Measurements from ENCODE around the gene DHX29. TPM values are rescaled to one million over a fixed set of nuclear protein-coding genes. Genes with fewer than 3 reads are reported as not detected.
A peak's percentile ranks its signal among the peaks of the same experiment; 100 is the strongest.

DHX29 gene
- total and polyA plus RNA-seq, 4 donors, result 8.6 to 43.8 (median 21.5) TPM

- no peak for TF ChIP-seq YY1 (IDR thresholded peaks at IDR 0.05)
- 5% methylated on average over 48 of the region's 48 CpGs for WGBS
- Histone ChIP-seq H3K9ac (ENCODE audit: low read depth in 1 of 2, low read length in 2 of 2) (no peak overlapping the region), H3K27me3 (ENCODE audit: control insufficient read depth in 4 of 4, insufficient read depth in 4 of 4, low read length in 3 of 4) (peaks cover 2 to 34% (median 14%) of the 10 kb centered on the region in 4 donors), H3K4me3 (ENCODE audit: low read depth in 1 of 3, low read length in 3 of 3) (peak overlapping the region in 2 of 3 donors; percentile 6 to 49), H3K4me1 (ENCODE audit: control insufficient read depth in 4 of 4, insufficient read depth in 4 of 4, low read length in 3 of 4) (peaks cover 21 to 53% (median 39%) of the 10 kb centered on the region in 4 donors), H3K36me3 (ENCODE audit: control insufficient read depth in 4 of 4, insufficient read depth in 3 of 4, low read depth in 1 of 4, low read length in 3 of 4) (no peaks in the 10 kb centered on the region), H3K9me3 (ENCODE audit: control insufficient read depth in 4 of 4, low read length in 3 of 4) (peaks cover 0 to 2% (median 0%) of the 10 kb centered on the region in 4 donors), H3K27ac (ENCODE audit: low read depth in 1 of 2, low read length in 2 of 2) (no peak overlapping the region)
- no peak for DNase-seq (ENCODE audit: low spot score)
These were observed 76.2 kb downstream of the DHX29 start for GRCh38 chr5:55231029-55231918.

DNA sequence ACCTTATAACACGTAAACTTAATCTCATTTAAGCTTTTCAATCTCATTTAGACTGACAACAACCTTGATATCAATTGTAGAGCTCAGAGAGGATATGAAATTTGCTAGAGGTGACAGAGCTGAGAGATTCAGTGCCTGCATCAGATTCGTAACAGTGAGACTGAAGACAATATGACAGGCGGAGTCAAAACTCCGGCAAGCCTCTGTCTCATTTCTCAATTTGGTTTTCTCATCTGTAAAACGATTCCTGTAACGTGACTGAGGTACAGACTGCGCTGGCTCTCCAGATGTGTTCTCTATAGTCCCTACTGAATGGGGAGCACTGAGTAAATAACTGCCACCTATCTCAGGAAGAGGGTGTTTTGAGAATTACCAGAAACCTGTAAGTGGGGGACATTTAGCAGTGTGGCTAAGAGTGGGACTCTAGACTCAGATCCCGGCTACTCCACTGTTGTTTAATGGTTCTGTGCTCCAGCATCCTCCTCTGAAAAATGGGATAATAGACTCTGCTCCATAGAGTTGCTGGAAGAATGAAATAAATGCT is 77.3 kb downstream of the DHX29 start:
- Histone ChIP-seq H3K9ac (ENCODE audit: low read depth in 1 of 2, low read length in 2 of 2) (no peak overlapping the region), H3K36me3 (ENCODE audit: control insufficient read depth in 4 of 4, insufficient read depth in 3 of 4, low read depth in 1 of 4, low read length in 3 of 4) (no peaks in the 10 kb centered on the region), H3K4me3 (ENCODE audit: low read depth in 1 of 3, low read length in 3 of 3) (no peak overlapping the region), H3K4me1 (ENCODE audit: control insufficient read depth in 4 of 4, insufficient read depth in 4 of 4, low read length in 3 of 4) (peaks cover 21 to 55% (median 39%) of the 10 kb centered on the region in 4 donors), H3K27ac (ENCODE audit: low read depth in 1 of 2, low read length in 2 of 2) (no peak overlapping the region), H3K9me3 (ENCODE audit: control insufficient read depth in 4 of 4, low read length in 3 of 4) (peaks cover 0 to 2% (median 0%) of the 10 kb centered on the region in 4 donors), H3K27me3 (ENCODE audit: control insufficient read depth in 4 of 4, insufficient read depth in 4 of 4, low read length in 3 of 4) (peaks cover 2 to 41% (median 15%) of the 10 kb centered on the region in 4 donors)
- 32% methylated on average over 8 of the region's 8 CpGs for WGBS
- no peak for TF ChIP-seq HNF4G (IDR thresholded peaks at IDR 0.05)
- no peak for TF ChIP-seq YY1 (IDR thresholded peaks at IDR 0.05)
- no peak for TF ChIP-seq GABPA (IDR thresholded peaks at IDR 0.05 in 1 of 2, conservative IDR thresholded peaks at IDR 0.05 in 1 of 2)
- TF ChIP-seq, protein P1, sequence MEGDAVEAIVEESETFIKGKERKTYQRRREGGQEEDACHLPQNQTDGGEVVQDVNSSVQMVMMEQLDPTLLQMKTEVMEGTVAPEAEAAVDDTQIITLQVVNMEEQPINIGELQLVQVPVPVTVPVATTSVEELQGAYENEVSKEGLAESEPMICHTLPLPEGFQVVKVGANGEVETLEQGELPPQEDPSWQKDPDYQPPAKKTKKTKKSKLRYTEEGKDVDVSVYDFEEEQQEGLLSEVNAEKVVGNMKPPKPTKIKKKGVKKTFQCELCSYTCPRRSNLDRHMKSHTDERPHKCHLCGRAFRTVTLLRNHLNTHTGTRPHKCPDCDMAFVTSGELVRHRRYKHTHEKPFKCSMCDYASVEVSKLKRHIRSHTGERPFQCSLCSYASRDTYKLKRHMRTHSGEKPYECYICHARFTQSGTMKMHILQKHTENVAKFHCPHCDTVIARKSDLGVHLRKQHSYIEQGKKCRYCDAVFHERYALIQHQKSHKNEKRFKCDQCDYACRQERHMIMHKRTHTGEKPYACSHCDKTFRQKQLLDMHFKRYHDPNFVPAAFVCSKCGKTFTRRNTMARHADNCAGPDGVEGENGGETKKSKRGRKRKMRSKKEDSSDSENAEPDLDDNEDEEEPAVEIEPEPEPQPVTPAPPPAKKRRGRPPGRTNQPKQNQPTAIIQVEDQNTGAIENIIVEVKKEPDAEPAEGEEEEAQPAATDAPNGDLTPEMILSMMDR (IDR thresholded peaks at IDR 0.05; ENCODE audit: low read depth, low read length, missing input control), result no peak
- no peak for TF ChIP-seq FOXA1 (IDR thresholded peaks at IDR 0.05)
- TF ChIP-seq, protein P2, sequence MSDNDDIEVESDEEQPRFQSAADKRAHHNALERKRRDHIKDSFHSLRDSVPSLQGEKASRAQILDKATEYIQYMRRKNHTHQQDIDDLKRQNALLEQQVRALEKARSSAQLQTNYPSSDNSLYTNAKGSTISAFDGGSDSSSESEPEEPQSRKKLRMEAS (IDR thresholded peaks at IDR 0.05), result no peak
- TF ChIP-seq RXRA (IDR thresholded peaks at IDR 0.05), result no peak
- TF ChIP-seq EGR1 (IDR thresholded peaks at IDR 0.05; ENCODE audit: low read depth in 2 of 2), result no peak
- TF ChIP-seq, protein P3, sequence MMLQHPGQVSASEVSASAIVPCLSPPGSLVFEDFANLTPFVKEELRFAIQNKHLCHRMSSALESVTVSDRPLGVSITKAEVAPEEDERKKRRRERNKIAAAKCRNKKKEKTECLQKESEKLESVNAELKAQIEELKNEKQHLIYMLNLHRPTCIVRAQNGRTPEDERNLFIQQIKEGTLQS (IDR thresholded peaks at IDR 0.05), result no peak
- no peak for TF ChIP-seq REST (IDR thresholded peaks at IDR 0.05)
- no peak for TF ChIP-seq JUND (IDR thresholded peaks at IDR 0.05)
- no peak for TF ChIP-seq ZBTB33 (IDR thresholded peaks at IDR 0.05)
- TF ChIP-seq RAD21 (IDR thresholded peaks at IDR 0.05), result no peak
- no peak for TF ChIP-seq HNF4A (conservative IDR thresholded peaks at IDR 0.05)
- TF ChIP-seq SP1 (IDR thresholded peaks at IDR 0.05), result no peak
- DNase-seq (ENCODE audit: low spot score), result no peak

All from liver (tissue), 9 donors.